T-helper 1 cell treated with Interleukin-12 subunit alpha and Interleukin-12 subunit beta and Interleukin-4 antibody, amounts not matched to agents 30 ng/mL and 1 ng/mL, for 36 hours (primary cell): ENCODE data around the gene ZNF91. TPM values are rescaled to one million over a fixed set of nuclear protein-coding genes. Genes with fewer than 3 reads are reported as not detected.
"Not testable (repeated sequence)": the region's sequence is repeated elsewhere in the genome, so short reads cannot be mapped to it uniquely, and the experiment has no call there.

Source experiments
- intact Hi-C: fragments of 100-400 bp; cut with micrococcal nuclease; formaldehyde crosslinking; loops from one replicate; pipeline ENCODE4 v1.15.1; 2024
- total RNA-seq: library from RNA; stranded (reverse); gene quantifications from 2 replicates; pipeline ENCODE4 v1.2.3, GENCODE V29; 2022

Gene ZNF91
- total RNA-seq, 1 donor from 2014 or later: 30.7 TPM

GRCh38 chr19:23399443-23399842, 4.2 kb upstream of the ZNF91 start:
- intact Hi-C loops: no loop called here

- intact Hi-C loops: loop anchor here (1.0 to 2.0 kb wide), 7 partner anchors 121 to 691 kb away; partner anchors contain the start of genes ZNF254, ZNF675, ZNF681 and ZNF724
Observed at GRCh38 chr19:23395722-23396117, 449 bp upstream of the ZNF91 start.

- intact Hi-C loops: loop anchor here (2.0 kb wide), 2 partner anchors 364 to 692 kb away; partner anchors contain the start of genes ZNF254 and ZNF681
Observed at GRCh38 chr19:23394511-23394910, 760 bp downstream of the ZNF91 start.

DNA sequence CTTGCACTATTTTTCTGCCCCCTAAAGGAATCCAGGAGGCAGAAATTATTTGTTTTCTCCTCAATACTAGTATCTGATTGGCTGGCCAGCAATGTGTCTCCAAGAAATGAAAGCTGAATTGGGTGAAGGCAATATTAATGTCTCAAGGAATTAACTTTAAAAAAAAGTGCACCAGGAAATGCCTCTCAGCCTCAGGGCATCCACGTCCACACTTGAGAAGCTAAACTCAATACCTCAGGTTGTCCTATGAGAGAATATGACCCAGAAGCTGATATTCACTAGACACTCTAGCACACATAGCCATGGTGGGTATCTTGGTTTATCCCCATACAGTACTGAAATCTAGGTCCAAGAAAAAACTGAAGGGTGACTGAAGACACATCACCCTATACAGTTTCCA, 2.1 kb downstream of the ZNF91 start:
- intact Hi-C loops: no loop called here

- intact Hi-C loops: no loop called here
Observed at GRCh38 chr19:23391236-23391635, 4.0 kb downstream of the ZNF91 start.

DNA sequence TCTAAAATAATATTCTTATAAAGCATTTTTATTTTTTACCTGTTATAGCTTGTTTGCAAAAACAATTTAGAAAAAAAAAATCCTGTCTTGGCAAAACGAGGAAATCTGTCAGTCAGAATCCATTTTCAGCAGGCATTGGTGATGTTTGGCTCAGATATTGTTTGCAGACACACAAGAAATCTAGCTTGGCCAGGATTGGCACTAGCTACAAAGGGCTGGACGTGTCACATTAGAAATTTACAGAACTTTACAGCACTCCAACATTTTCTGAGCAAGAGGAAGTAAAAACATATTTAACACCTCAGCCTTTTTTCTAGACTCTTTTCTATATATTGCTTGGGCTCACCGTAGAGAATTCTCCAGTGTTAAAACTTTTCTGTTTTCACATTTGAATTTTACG, 9.9 kb downstream of the ZNF91 start:
- intact Hi-C loops: no loop called here

DNA sequence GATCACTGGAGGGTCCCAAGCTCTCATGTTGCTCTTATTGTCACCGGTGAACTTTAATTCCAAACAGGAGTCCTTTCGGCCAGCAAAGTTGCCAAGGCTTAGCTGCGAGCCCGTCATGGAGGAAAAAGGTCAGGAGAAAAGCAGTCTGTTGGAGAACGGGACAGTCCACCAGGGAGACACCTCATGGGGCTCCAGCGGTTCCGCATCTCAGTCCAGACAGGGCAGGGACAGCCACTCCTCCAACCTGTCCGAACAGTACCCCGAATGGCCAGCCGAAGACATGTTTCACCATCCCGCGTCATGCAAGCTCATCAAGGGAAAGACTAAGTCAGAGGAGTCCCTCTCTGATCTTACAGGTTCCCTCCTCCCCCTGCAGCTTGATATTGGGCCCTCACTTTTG, 10.4 kb downstream of the ZNF91 start:
- intact Hi-C loops: no loop called here

- intact Hi-C loops: no loop called here
Observed at GRCh38 chr19:23384166-23384565, 11.1 kb downstream of the ZNF91 start.

DNA sequence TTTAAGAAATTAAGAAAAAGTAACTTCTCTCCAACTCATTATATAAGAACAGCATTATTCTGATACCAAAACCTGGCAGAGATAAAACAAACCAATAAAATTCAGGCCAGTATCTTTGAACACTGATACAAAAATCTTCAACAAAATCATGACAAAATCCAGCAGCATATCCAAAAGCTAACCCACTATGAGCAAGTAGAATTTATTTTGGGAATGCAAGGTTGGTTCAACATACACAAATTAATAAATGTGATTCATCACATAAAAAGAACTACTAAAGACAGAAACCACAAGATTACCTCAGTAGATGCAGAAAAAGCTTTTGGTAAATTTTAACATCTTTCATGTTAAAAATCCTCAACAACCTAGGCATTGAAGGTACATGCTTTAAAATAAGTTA, 12.3 kb downstream of the ZNF91 start:
- intact Hi-C loops: no loop called here

GRCh38 chr19:23381114-23381513, 14.2 kb downstream of the ZNF91 start:
- intact Hi-C loops: no loop called here

DNA sequence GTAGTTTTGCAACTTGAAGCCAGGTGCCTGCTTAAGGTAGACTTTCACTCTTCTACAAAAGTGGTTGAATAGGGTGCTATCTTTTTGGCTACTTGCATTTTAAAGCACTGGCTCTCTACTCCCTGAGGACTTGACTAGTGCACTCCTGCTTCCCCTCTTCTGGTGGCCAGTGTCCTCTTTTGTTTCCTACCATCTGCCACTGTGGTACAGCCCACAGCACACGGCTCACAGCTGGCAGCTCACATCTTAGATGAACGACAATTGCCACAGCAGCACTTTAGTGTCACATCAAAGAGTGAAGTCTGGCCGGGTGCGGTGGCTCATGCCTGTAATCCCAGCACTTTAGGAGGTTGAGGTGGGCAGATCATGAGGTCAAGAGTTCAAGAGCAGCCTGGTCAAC, 15.6 kb downstream of the ZNF91 start:
- intact Hi-C loops: not testable (repeated sequence)

DNA sequence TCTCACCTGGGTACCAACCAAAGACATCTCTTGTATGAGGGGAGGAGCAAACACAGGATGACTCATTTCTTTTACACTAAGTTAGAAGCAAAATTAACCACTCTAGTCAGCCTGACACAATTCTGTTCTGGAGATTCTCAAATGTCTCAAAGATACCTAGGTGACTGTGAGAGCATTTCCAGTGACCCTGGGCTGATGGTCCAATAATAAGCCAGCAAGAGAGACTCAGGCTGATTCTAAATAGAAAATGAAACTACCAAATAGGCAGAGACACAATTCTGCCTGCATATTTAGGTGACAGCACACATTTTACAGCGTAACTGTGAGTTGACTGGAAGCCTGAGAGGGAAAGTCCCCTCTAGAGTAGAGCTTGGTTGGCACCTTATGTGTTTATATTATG, 16.3 kb downstream of the ZNF91 start:
- intact Hi-C loops: no loop called here

DNA sequence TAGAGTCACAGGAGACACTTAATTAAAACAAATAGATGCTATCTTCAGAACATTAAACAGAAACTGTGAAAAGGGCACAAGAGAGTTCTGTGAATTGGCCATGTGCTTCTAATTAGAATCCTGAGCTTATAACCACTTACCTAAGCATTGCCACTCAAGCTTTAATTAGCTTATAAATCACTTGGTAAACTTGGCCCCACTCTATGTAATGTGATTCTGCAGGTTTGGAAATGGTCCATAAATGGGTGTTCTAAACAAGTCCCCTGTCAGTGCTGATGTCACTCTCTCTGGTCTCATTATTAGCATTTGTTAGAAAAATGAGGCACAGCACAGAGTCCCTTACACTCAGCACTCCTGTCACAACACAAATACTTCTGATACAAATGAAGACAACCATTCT, 18.0 kb downstream of the ZNF91 start:
- intact Hi-C loops: no loop called here

GRCh38 chr19:23366437-23366836, 28.8 kb downstream of the ZNF91 start:
- intact Hi-C loops: no loop called here

DNA sequence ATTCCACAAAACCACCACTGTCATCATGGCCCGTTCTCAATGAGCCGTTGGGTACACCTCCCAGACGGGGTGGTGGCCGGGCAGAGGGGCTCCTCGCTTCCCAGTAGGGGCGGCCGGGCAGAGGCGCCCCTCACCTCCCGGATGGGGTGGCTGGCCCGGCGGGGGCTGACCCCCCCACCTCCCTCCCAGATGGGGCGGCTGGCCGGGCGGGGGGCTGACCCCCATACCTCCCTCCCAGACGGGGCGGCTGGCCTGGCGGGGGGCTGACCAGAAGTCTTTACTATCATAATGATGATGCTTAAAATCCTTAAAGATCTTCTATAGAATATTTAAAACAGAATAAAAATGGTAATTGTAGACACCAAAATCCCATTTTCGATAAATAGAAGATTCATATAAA, 29.2 kb downstream of the ZNF91 start:
- intact Hi-C loops: not testable (repeated sequence)

DNA sequence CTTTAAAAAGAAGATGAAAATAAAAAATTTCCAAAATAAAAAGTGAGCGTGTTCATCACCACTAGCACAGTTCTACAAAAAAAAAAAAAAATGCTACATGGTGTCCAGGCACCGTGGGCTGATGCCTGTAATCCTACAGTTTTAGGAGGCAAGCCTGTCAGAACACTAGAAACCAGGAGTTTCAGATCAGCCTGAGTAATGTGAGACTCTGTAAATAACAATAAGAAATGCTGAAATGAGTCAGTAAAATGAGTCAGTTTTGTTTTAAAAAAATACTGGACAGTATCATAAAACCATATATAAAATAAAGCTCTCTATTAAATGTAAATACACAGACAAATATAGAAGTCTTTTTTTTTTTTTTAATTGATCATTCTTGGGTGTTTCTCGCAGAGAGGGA, 30.0 kb downstream of the ZNF91 start:
- intact Hi-C loops: no loop called here

- intact Hi-C loops: not testable (repeated sequence)
Observed at GRCh38 chr19:23361843-23362242, 33.4 kb downstream of the ZNF91 start.

GRCh38 chr19:23351806-23352205, 43.5 kb downstream of the ZNF91 start:
- intact Hi-C loops: no loop called here

DNA sequence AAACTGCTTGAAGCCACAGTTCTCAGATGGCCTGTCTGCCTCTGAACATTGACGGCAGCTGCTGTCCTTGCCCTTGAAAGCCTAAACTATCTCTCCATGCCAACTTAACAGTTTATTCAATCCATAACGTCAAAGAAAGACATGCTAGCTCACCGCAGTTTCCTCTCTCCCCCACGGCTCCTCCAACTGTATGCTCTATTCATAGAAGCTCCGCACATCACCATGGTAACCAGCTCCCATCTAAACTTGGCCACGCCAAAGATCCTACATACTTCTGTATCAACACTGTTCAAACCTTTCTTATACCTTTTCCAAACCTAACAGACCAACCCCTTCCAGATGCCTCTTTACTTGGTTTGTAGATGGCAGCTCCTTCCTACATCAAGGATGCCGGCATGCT, 48.6 kb downstream of the ZNF91 start:
- intact Hi-C loops: no loop called here

- intact Hi-C loops: no loop called here
Observed at GRCh38 chr19:23345838-23346237, 49.4 kb downstream of the ZNF91 start.

DNA sequence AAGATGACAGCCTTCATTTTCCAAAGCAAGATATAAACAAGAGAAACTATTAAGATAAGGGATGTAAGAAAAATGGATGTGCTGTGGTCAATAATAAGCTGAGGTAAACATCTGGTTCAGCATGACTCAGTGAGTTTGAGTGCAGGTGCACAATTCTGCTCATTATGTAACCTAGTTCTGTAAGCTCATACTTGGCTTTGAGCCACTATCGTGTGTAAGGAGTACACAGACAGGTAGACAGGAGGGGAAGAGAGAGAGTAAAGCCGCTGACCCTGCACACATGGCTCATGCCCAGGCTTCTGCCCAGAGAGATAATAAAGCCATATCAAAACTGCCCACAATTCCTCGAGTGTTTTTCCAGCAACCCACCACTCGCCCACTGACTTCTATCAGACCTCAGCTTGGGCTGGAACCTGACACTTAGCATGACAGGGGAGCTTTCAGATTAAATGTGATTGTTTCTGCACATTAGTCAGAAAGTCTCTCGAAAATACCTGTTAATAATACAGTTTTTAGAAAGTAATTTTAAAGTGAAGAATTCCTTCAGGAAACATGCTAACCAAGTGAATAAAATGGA, 51.7 kb downstream of the ZNF91 start:
- intact Hi-C loops: no loop called here

GRCh38 chr19:23328211-23328610, 67.1 kb downstream of the ZNF91 start:
- intact Hi-C loops: no loop called here

GRCh38 chr19:23321953-23322549, 73.2 kb downstream of the ZNF91 start:
- intact Hi-C loops: no loop called here
